ENCODE data around the gene TRAF4.
"Not testable (repeated sequence)": the region's sequence is repeated elsewhere in the genome, so short reads cannot be mapped to it uniquely, and the experiment has no call there.

Gene TRAF4

DNA sequence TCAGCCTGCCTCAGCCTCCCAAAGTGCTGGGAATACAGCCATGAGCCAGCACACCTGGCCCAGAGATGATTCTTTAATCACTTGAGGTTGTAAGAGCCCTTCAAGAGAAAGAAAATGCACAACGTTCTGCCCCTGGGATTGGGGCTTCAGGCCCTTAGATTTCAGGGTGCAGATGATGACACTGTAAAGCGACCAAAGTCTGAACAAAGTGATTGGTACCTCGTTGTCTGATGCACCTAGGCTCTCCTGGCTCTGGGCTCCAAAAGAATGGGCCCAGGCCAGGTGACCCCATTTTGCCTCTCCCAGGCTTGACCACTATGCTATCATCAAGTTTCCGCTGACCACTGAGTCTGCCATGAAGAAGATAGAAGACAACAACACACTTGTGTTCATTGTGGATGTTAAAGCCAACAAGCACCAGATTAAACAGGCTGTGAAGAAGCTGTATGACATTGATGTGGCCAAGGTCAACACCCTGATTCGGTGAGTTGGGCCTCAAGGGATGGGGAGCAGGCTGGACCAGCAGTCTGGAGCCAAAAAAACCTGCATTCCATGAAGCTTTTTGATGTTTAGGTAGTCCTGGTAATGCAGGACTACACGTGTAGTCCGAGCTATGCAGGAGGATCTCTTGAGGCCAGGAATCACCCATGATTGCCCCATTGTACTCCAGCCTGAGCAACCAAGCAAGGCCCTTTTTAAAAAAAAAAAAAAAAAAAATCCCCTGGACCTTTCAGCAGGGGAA lies 21.2 kb upstream of the TRAF4 start:
- peaks cover 56% of the 10 kb centered on the region for H3K36me3 ChIP-seq (ENCODE audit: insufficient read depth, low read length)

DNA sequence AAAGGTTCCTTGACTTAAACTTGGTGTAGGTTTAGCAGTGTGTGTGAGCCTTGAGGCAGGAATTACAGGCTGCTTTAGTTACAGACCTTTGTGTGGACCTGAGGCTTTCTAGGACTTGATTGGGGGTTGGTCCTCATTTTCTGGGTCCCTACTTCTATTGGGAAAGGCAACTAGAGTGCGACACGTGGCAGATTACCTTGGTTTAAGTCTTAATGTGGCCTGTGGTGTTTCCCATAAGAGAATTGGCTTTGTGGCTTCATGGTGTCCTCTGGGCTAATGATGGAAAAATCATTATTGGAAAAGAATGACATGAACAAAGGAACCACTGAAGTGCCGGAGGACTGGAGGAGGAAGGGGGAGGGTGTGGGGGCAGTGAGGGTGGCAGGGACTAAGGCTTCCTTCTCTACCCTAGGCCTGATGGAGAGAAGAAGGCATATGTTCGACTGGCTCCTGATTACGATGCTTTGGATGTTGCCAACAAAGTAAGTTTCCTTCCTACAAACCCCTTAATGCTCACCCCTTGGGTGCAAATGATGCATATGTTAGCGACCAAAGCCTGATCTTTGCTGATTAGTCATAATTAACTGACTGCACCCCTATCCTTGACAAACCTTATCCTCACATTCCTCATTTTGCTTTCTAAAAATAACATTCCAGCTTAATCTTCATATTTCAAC lies 20.5 kb upstream of the TRAF4 start:
- Histone ChIP-seq H3K4me3 (ENCODE audit: low read depth, low read length, poor library complexity, severe bottlenecking) (peak overlapping the region; percentile 97), H3K9me3 (ENCODE audit: low read length) (no peaks in the 10 kb centered on the region), H3K27ac (ENCODE audit: low read depth, low read length, poor library complexity, severe bottlenecking) (peak overlapping the region; percentile 91), H3K27me3 (ENCODE audit: insufficient read depth, low read length) (no peaks in the 10 kb centered on the region), H3K36me3 (ENCODE audit: insufficient read depth, low read length) (peaks cover 56% of the 10 kb centered on the region), H2AFZ (ENCODE audit: low read length) (no peak overlapping the region), H3K9me2 (ENCODE audit: low read depth, low read length) (no peaks in the 10 kb centered on the region), H4K20me1 (ENCODE audit: insufficient read depth, low read length) (no peaks in the 10 kb centered on the region), H3K4me1 (ENCODE audit: insufficient read depth, low read length, severe bottlenecking) (peaks cover 67% of the 10 kb centered on the region), H3K9ac (ENCODE audit: low read length) (no peak overlapping the region; the same call in 1 of the 2 replicates), H3K4me2 (ENCODE audit: low read length) (peak overlapping the region; percentile 94), H3K79me2 (ENCODE audit: insufficient read depth, low read length) (peaks cover 18% of the 10 kb centered on the region), H3F3A (ENCODE audit: insufficient read depth, low read length) (peaks cover 20% of the 10 kb centered on the region)
- TF ChIP-seq, protein P1, sequence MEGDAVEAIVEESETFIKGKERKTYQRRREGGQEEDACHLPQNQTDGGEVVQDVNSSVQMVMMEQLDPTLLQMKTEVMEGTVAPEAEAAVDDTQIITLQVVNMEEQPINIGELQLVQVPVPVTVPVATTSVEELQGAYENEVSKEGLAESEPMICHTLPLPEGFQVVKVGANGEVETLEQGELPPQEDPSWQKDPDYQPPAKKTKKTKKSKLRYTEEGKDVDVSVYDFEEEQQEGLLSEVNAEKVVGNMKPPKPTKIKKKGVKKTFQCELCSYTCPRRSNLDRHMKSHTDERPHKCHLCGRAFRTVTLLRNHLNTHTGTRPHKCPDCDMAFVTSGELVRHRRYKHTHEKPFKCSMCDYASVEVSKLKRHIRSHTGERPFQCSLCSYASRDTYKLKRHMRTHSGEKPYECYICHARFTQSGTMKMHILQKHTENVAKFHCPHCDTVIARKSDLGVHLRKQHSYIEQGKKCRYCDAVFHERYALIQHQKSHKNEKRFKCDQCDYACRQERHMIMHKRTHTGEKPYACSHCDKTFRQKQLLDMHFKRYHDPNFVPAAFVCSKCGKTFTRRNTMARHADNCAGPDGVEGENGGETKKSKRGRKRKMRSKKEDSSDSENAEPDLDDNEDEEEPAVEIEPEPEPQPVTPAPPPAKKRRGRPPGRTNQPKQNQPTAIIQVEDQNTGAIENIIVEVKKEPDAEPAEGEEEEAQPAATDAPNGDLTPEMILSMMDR (IDR thresholded peaks at IDR 0.05; ENCODE audit: low read length): no peak
- TF ChIP-seq EZH2 (IDR thresholded peaks at IDR 0.05; ENCODE audit: borderline replicate concordance, low read length): no peak

More for the DNA sequence above, 21.2 kb upstream of the TRAF4 start:
- Histone ChIP-seq H3K4me1 (ENCODE audit: insufficient read depth, low read length, severe bottlenecking) (peaks cover 66% of the 10 kb centered on the region), H2AFZ (ENCODE audit: low read length) (no peak overlapping the region), H3K4me2 (ENCODE audit: low read length) (peak overlapping the region; percentile 94), H3K4me3 (ENCODE audit: low read depth, low read length, poor library complexity, severe bottlenecking) (peak overlapping the region; percentile 97), H3F3A (ENCODE audit: insufficient read depth, low read length) (peaks cover 20% of the 10 kb centered on the region), H4K20me1 (ENCODE audit: insufficient read depth, low read length) (no peaks in the 10 kb centered on the region), H3K9me3 (ENCODE audit: low read length) (no peaks in the 10 kb centered on the region), H3K9ac (ENCODE audit: low read length) (peak overlapping the region; percentile 41; the same call in 1 of the 2 replicates), H3K27ac (ENCODE audit: low read depth, low read length, poor library complexity, severe bottlenecking) (peak overlapping the region; percentile 91), H3K79me2 (ENCODE audit: insufficient read depth, low read length) (peaks cover 18% of the 10 kb centered on the region), H3K9me2 (ENCODE audit: low read depth, low read length) (no peaks in the 10 kb centered on the region), H3K27me3 (ENCODE audit: insufficient read depth, low read length) (no peaks in the 10 kb centered on the region)
- TF ChIP-seq, protein P1 (IDR thresholded peaks at IDR 0.05; ENCODE audit: low read length): no peak
- TF ChIP-seq EZH2 (IDR thresholded peaks at IDR 0.05; ENCODE audit: borderline replicate concordance, low read length): no peak

DNA sequence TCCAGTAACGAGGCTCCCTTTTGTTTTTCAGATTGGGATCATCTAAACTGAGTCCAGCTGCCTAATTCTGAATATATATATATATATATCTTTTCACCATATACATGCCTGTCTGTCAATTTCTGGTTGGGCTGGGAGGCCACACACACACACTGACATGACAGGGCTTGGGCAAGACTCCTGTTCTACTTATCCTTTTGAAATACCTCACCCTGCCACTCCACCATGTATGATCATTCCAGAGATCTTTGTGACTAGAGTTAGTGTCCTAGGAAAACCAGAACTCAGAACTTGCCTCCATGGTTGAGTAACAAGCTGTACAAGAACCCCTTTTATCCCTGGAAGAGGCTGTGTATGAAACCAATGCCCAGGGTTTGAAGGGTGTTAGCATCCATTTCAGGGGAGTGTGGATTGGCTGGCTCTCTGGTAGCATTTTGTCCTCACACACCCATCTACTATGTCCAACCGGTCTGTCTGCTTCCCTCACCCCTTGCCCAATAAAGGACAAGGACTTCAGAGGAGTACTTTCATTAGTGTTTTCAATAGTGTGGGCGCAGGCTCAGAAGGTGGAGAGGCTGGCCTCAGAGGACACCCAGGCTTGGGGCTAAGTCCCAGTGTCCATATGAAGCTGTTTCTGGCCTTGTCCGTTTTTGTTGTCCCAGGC lies 19.8 kb upstream of the TRAF4 start:
- Histone ChIP-seq H3F3A (ENCODE audit: insufficient read depth, low read length) (peaks cover 20% of the 10 kb centered on the region), H3K4me3 (ENCODE audit: low read depth, low read length, poor library complexity, severe bottlenecking) (peak overlapping the region; percentile 66), H3K36me3 (ENCODE audit: insufficient read depth, low read length) (peaks cover 56% of the 10 kb centered on the region), H3K4me1 (ENCODE audit: insufficient read depth, low read length, severe bottlenecking) (peaks cover 64% of the 10 kb centered on the region), H3K79me2 (ENCODE audit: insufficient read depth, low read length) (peaks cover 18% of the 10 kb centered on the region), H3K27ac (ENCODE audit: low read depth, low read length, poor library complexity, severe bottlenecking) (peak overlapping the region; percentile 89), H3K4me2 (ENCODE audit: low read length) (peak overlapping the region; percentile 87; the same call in 1 of the 2 replicates)
- not testable (repeated sequence) for H3K9me3 ChIP-seq (ENCODE audit: low read length); H3K9ac ChIP-seq (ENCODE audit: low read length); H3K27me3 ChIP-seq (ENCODE audit: insufficient read depth, low read length); H3K9me2 ChIP-seq (ENCODE audit: low read depth, low read length); H4K20me1 ChIP-seq (ENCODE audit: insufficient read depth, low read length); H2AFZ ChIP-seq (ENCODE audit: low read length)

All from OCI-LY1 (cell line).